Globus pallidus (tissue), 1 donor: ENCODE results near the gene LIPM.
"Not testable (repeated sequence)": the region's sequence is repeated elsewhere in the genome, so short reads cannot be mapped to it uniquely, and the experiment has no call there.

Experiments used
- DNase-seq: peaks from one replicate; pipeline ENCODE4 v3.0.0-alpha.2; 2015; ENCODE audit warnings: low spot score

Gene LIPM

DNA sequence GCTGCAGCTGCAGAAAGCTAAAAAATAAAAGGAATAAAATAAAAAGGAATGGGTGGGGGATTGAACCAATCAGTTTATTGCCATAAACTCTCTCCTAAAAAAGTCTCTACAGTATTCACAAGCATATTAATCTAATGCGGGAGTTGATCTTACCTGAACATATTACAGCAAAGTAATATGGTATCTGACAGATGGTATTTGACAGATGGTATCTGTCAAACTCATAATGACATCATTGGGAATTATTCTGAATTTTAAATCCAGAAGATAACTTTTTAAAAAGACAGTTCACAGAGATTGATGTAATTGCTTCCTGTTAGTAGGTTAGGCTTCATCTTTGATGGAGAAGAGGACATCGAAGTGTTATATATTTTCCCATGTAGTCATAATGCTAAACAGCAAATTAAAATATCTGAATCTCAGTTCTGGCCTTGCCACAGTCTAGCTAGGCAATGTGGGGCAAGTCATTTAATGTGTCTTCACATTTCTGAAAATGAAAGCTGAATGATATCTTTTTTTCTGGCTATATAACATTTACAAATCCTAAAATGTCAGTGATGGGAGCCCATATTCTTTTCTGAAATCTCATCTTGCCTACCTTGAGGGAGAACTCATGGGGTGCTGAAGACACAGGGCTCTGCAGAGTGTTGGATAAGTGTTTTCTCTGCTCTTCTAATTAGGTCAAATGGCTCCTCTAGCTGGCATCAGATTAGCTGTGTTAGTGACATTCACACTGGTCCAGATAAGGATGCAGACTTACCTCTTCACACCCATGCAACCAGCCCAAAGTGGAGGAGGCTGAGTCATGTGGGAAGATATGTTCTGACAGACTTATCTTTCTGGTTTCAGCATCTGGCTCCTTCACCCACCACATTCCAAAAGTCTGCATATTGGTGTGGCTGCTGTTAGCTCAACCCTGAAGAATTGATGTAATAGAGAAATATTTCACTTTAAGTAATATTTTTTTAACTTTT, 2.1 kb upstream of the LIPM start:
- no peak for DNase-seq

DNA sequence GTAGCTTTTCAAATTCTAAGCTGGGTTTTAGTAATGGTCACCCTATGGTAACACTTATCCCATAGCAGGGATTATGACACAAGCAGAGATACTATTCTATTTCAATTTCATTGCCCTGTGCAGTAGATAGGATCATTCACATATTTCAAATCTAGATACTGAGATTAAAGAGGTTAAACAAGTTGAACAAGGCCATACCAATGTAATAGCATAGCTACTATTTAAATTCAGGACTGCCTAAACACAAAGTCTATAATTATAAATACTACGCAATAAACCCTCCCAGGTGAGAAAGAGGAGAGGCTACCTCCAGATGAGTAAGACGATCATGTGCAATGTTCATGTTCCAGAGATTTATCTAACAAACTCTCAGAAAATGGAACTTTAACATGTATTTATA, 1.1 kb downstream of the LIPM start:
- no peak for DNase-seq

- DNase-seq, result no peak
These were observed 1.7 kb downstream of the LIPM start for GRCh38 chr10:88804083-88804812.

DNA sequence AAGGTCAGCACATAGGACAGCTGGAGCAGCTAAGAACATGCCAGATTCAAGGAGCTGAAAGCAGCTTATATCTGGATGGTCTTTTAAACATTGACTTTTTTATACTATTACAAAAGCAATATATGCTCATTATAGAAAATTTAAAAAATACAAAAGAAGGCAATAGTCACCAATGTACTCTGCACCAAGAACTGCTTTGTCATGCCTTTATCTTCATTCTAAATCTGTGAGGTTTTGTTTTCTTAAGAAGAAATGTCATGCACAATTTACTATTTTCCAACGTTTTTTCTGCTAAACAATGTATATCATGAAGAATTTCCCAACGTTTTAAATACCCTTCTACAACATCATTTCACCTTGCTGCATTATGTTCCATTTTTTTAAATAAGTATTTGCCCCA, 2.8 kb downstream of the LIPM start:
- DNase-seq, result no peak

DNA sequence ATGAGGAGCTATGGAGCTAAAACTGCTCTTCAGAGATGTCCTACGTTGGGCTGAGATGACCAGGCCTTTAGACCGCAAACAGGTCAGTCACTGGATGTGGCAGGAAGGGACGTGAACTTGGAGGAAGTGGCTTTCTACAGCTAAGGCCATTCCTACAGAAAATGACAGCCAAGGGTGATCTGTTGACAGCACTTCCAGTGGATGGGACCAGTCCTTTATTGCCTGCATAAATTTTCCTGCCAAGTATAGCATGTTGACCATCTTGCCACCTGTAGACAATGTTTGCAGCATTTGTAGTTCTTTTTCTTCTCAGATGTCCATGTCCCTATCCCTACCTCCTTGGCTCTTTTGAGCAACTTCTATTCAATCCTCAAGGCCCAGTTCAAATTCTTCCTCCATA, 3.4 kb downstream of the LIPM start:
- DNase-seq, result no peak

DNA sequence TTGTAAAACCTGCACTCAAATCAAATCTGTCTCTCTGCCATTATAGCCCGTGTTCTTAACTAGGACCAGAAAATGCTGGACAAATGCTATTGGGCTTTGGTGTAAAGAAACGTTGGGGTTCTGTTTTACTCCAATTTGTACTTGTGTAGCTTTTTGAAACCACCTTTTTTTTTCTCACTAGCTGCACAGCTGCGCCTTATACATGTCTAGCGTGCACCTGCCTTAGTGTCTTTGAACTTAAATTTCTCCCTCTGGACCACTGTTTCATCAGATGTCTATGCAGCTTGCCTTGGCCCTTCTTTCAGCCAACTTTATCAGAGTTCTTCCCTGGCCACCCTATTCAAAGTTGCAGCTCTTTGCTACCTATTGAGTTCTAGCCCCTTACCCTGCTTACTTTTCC, 7.1 kb downstream of the LIPM start:
- DNase-seq, result no peak

DNA sequence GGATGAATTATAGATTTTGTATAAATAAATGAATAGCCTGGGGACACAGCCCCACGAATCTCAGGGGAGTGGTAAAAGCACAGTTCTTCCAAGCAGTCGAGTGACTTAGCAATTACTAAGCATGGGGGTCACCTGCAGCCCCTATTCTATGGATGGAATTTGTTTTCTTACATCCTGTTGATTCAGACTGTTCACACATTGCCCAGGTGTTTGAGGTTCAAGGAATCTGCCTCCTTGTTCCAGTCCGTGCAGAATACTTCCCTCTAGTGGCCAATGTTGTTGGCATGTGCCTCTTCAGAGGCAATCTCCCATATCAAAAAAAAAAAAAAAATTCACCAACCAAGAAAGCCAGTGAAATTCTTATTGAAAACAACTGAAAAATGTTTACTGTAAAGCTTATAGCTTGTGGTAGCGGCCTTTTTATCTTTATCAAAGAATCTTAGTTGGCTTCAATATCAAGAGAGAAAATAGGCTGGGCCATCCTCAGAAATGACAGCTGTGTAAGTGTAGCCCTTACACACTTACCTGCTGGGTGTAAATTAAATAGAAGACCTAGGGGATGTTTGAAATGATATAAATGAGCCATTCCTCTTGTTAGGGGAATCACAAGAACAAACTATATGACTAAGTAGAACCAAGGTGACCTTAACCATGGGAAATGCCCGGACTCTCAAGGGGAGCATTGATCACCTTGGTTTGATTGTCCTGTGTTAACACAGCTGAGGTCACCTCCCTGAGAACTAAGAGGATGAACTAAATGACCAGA, 7.8 kb downstream of the LIPM start:
- DNase-seq, result peak; percentile 11

DNA sequence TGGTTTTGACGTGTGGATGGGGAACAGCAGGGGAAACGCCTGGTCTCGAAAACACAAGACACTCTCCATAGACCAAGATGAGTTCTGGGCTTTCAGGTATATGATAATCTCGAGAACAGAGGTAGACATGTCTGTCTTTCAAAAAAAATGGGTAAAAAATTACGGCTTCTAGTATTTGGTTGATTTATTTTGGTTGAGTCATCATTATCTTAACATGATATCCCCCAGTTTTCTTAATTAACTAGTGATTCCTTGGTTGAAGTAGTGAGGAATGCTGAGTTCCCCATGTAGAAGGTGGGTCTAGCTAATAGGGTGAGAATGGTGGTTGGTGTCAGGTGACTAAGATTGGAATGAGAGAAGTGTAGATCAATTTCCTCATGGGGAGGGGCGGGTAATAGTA, 10.7 kb downstream of the LIPM start:
- DNase-seq, result no peak

DNA sequence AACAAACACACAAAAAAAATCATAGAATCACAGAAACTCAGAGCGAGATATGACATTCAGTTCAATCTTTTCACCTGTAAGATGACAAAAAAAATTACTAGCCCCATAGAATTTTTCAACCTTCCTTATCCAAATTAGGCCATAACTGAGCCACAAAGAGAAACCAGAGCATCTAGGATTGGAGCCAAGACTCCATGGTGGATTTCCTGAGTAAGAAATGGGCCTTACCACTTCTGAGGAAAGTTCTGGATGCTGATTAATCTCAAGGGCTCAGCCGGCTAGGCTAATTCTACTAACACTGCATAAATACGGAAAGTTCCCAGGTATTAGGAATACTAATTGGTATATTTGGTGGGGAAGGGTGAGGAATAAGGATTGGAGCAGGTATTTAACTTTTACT, 16.8 kb downstream of the LIPM start:
- no peak for DNase-seq

DNA sequence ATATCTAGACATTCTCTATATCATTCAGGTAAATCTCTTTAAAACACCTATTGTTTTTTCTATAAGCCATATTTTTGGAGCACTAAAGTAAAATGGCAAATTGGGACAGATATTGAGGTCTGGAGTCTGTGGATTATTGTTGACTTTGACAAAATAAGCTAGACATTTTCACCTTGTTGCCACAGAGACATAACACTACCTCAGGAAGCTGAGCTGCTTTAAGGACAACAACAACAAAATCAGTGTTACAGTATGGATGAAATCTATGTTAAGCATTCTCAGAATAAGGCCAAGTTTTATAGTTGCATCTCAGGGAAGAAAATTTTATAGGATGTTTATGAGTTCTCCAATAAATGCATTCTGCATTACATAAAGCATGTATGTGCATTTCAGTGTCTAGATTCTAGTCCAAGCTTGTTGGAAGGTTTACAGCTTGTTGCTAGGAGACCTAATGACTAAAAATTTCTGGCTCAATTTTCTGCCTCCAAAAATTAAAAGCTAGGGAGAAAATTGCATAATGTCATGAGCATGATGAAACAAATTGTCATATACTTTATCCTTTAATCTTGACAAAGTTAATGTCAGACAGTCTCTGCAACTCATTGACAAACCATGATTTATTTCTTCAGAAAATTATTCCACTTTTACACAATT, 18.3 kb downstream of the LIPM start:
- no peak for DNase-seq

- no peak for DNase-seq
These were observed 23.9 kb downstream of the LIPM start for GRCh38 chr10:88826388-88826787.

DNA sequence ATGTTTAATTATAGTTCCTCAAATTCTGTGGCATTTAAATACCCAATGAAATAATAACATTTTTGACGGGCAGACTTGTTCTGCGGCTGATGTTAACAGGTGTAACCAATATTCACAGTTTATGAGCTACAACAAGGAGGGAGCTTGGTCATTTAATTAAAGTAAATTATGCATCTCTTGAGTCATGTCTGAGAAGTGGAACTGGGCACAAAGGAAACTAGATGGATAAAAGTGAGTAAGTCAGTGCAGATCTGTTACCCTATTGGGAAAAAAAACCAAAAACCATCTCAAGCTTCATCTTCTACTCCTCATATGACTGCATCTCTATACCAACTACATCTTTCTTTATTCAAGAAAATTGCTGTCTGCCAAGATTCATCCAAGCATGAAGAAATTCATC, 25.1 kb downstream of the LIPM start:
- DNase-seq, result no peak

- no peak for DNase-seq
These were observed 25.8 kb downstream of the LIPM start for GRCh38 chr10:88828310-88828709.

DNA sequence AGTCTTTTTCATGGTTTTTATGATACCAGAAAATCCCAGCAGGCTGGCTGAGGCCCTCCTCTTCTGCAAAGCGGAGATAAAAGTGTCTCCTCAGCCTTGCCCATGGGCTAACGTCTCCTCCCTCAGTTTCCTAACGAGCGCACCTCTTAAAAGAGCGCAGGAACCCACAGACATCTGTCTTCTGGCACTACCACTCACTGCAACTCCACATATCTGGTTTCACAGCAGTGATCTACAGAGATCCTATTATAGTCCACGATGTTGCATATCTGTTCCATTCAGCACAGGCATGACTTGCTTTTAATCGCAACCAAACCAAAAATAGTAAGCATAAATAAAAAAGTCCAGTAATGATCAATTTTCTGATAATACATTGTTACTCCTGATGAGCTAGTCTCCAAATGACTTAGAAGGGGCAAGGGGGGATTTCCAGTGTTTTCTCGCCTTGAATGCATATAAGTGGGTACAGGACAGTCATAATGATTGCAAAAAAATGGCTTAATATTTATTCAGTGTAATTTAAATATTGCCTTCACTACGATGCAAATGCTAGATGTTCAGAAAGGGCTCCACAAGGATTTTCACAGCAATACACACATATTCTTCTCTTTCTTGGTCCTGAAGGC, 28.2 kb downstream of the LIPM start:
- no peak for DNase-seq

DNA sequence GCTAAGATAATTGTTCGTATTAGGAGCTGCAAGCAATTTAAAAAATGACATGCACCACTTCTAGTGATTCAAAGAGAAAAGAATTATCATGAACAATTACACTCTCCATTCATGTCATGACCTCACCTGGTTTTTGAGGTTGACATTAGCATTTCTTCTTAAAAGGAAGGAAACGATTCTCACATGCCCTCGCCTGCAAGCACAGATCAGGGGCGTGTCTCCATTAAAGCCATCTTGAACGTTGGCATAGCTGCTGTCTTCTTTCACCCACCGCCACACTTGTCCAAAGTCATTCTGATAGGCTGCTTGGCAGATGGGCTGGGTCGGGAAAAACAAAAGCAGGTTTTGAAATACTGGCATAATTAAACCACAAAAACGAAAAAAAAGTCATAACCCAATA, 29.2 kb downstream of the LIPM start:
- no peak for DNase-seq

DNA sequence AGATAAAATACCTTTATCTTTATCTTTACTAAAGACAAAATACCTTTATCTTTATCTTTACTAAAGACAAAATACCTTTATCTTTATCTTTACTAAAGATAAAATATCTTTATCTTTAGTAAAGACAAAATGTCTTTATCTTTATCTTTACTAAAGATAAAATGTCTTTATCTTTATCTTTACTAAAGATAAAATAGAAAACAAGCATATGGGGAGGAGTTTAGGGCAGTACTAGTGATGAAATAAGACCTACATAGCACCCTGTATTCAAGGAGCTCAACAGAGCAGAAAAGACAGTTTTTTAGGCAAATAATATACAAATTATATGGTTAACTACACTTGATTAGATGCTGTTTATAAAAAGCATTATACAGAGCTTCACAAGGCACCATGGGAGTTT, 29.8 kb downstream of the LIPM start:
- DNase-seq, result no peak

GRCh38 chr10:88833156-88833555, 30.6 kb downstream of the LIPM start:
- no peak for DNase-seq

GRCh38 chr10:88833723-88834122, 31.2 kb downstream of the LIPM start:
- no peak for DNase-seq

- DNase-seq, result peak; percentile 77
These were observed 32.8 kb downstream of the LIPM start for GRCh38 chr10:88835096-88835909.

- DNase-seq, result no peak
These were observed 33.3 kb downstream of the LIPM start for GRCh38 chr10:88835910-88836221.

- DNase-seq, result not testable (repeated sequence)
These were observed 35.1 kb downstream of the LIPM start for GRCh38 chr10:88837632-88838031.
